NCI-H345 treated with DMSO at 0.1 percent for 48 hours (cell line): ENCODE results near the gene POLR2L.

Experiments used
- DNase-seq: peaks from one replicate; lab custom pipeline; 2025; ENCODE audit not compliant: unreplicated experiment; lab: John Stamatoyannopoulos, UW

Gene POLR2L

GRCh38 chr11:839875-840617, 2.3 kb downstream of the POLR2L start:
- no peak for DNase-seq

GRCh38 chr11:839280-839623, 3.1 kb downstream of the POLR2L start:
- no peak for DNase-seq

- no peak for DNase-seq
Measured at GRCh38 chr11:838441-839279, 3.7 kb downstream of the POLR2L start.

GRCh38 chr11:837990-838307, 4.4 kb downstream of the POLR2L start:
- DNase-seq: no peak

GRCh38 chr11:837189-837989, 4.9 kb downstream of the POLR2L start:
- DNase-seq: no peak

- no peak for DNase-seq
Measured at GRCh38 chr11:836700-837099, 5.6 kb downstream of the POLR2L start.

GRCh38 chr11:836274-836673, 6.1 kb downstream of the POLR2L start:
- DNase-seq: no peak

- no peak for DNase-seq
Measured at GRCh38 chr11:834371-835316, 7.7 kb downstream of the POLR2L start.

- DNase-seq: no peak
Measured at GRCh38 chr11:833849-834311, 8.4 kb downstream of the POLR2L start.

GRCh38 chr11:833114-833791, 9.1 kb downstream of the POLR2L start:
- no peak for DNase-seq

- peak; percentile 31 for DNase-seq
Measured at GRCh38 chr11:832529-833113, 9.7 kb downstream of the POLR2L start, which contains the start of gene CD151. Gene CD151 (plus strand): TSS chr11:832952. CDS start chr11:836070, 3,118 bp downstream.

GRCh38 chr11:831961-832528, 10.3 kb downstream of the POLR2L start:
- no peak for DNase-seq

GRCh38 chr11:831118-831864, 11.0 kb downstream of the POLR2L start:
- DNase-seq: no peak

GRCh38 chr11:830295-831117, 11.8 kb downstream of the POLR2L start:
- DNase-seq: peak; percentile 78

GRCh38 chr11:829847-830294, 12.5 kb downstream of the POLR2L start:
- no peak for DNase-seq

GRCh38 chr11:829176-829846, 13.0 kb downstream of the POLR2L start:
- no peak for DNase-seq
